B cell (primary cell): ENCODE data around the gene ZNF581.

Experiments used
- CTCF ChIP-seq: fragments of 200-600 bp; IDR thresholded peaks from one replicate; pipeline ENCODE4 v1.8.0; 2022; ENCODE audit warnings: antibody characterized with exemption, mild to moderate bottlenecking
- EZH2 ChIP-seq: IDR thresholded peaks from 2 replicates; pipeline ENCODE4 v1.6.1; 2012; ENCODE audit warnings: borderline replicate concordance, low read depth, mild to moderate bottlenecking, moderate library complexity, low read length; ENCODE audit not compliant: insufficient read depth, poor library complexity, severe bottlenecking

GRCh38 chr19:55676889-55677505 is 33.5 kb downstream of the ZNF581 start:
- TF ChIP-seq EZH2 = no peak
- TF ChIP-seq CTCF = no peak
